ENCODE data around the gene NDUFS3. TPM values are rescaled to one million over a fixed set of nuclear protein-coding genes. Genes with fewer than 3 reads are reported as not detected.

The NDUFS3 gene
- polyA plus RNA-seq, 3 donors = 79.7 to 107 (median 104) TPM

DNA sequence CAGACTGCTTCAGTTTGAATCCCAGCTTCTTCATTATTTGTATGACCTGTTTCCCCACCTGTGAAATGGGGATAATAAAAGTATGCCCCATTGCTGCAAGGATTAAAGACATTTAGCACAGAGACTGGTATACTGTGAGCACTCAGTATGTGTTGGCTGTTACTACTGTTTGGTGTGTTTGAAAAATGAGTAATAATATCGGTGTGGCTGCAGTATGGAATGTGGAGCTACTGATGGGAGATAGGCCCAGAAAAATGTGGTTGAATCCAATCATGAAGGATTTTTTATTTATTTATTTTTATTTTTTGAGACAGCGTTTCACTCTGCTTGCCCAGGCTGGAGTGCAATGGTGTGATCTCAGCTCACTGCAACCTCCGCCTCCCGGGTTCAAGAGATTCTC lies 24.4 kb downstream of the NDUFS3 start:
- Mint-ChIP-seq H3K9me3 (peaks cover 0 to 1% (median 0%) of the 10 kb centered on the region in 7 donors), H3K27ac (no peak overlapping the region), H3K27me3 (ENCODE audit: low read depth in 3 of 3) (peaks cover 0 to 2% (median 0%) of the 10 kb centered on the region in 3 donors), H3K36me3 (peaks cover 0 to 8% of the 10 kb centered on the region in 2 donors), H3K4me1 (no peaks in the 10 kb centered on the region), H3K4me3 (no peak overlapping the region)
- 100% methylated on average over 4 of the region's 4 CpGs for WGBS (ENCODE audit: insufficient coverage)
- intact Hi-C loops (cut with micrococcal nuclease) = no loop called here
- Histone ChIP-seq H4K20me1 (ENCODE audit: insufficient read depth, low read length) (no peaks in the 10 kb centered on the region), H3K27me3 (ENCODE audit: control insufficient read depth in 2 of 2, insufficient read depth in 2 of 2, low read length in 2 of 2) (no peaks in the 10 kb centered on the region), H3K27ac (ENCODE audit: low read depth in 1 of 2, low read length in 2 of 2) (no peak overlapping the region), H2AFZ (ENCODE audit: insufficient read depth, low read depth, low read length, poor library complexity, severe bottlenecking) (no peak overlapping the region), H3K36me3 (replicated peaks in 1 of 2; ENCODE audit: control insufficient read depth in 1 of 2, insufficient read depth in 2 of 2, low read length in 2 of 2) (no peaks in the 10 kb centered on the region), H3K4me2 (replicated peaks; ENCODE audit: extremely low read depth, low read length, poor library complexity, severe bottlenecking) (no peak overlapping the region), H3K4me3 (replicated peaks in 1 of 3; ENCODE audit: low read depth in 2 of 3, low read length in 3 of 3) (no peak overlapping the region), H3K9ac (ENCODE audit: insufficient read depth, low read length, poor library complexity, severe bottlenecking) (no peak overlapping the region), H3K9me3 (replicated peaks in 1 of 2; ENCODE audit: control insufficient read depth in 1 of 2, insufficient read depth in 1 of 2, low read length in 2 of 2) (no peaks in the 10 kb centered on the region), H3K79me2 (ENCODE audit: insufficient read depth, low read length) (no peaks in the 10 kb centered on the region), H3K4me1 (ENCODE audit: control insufficient read depth in 1 of 2, insufficient read depth in 2 of 2, low read length in 2 of 2) (no peaks in the 10 kb centered on the region)
- no peak for DNase-seq
- TF ChIP-seq, protein P1, sequence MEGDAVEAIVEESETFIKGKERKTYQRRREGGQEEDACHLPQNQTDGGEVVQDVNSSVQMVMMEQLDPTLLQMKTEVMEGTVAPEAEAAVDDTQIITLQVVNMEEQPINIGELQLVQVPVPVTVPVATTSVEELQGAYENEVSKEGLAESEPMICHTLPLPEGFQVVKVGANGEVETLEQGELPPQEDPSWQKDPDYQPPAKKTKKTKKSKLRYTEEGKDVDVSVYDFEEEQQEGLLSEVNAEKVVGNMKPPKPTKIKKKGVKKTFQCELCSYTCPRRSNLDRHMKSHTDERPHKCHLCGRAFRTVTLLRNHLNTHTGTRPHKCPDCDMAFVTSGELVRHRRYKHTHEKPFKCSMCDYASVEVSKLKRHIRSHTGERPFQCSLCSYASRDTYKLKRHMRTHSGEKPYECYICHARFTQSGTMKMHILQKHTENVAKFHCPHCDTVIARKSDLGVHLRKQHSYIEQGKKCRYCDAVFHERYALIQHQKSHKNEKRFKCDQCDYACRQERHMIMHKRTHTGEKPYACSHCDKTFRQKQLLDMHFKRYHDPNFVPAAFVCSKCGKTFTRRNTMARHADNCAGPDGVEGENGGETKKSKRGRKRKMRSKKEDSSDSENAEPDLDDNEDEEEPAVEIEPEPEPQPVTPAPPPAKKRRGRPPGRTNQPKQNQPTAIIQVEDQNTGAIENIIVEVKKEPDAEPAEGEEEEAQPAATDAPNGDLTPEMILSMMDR (IDR thresholded peaks at IDR 0.05) = no peak

- intact Hi-C loops (cut with micrococcal nuclease) = no loop called here
- DNase-seq = no peak
- H3K27me3 Mint-ChIP-seq (ENCODE audit: low read depth in 3 of 3) = peaks cover 0 to 4% (median 0%) of the 10 kb centered on the region in 3 donors
These were observed 27.0 kb downstream of the NDUFS3 start for GRCh38 chr11:47605921-47606320.

More at GRCh38 chr11:47605921-47606320, 27.0 kb downstream of the NDUFS3 start:
- no peaks in the 10 kb centered on the region for H3K9me3 ChIP-seq (replicated peaks in 1 of 2; ENCODE audit: control insufficient read depth in 1 of 2, insufficient read depth in 1 of 2, low read length in 2 of 2)
- no peaks in the 10 kb centered on the region for H4K20me1 ChIP-seq (ENCODE audit: insufficient read depth, low read length)
- H2AFZ ChIP-seq (ENCODE audit: insufficient read depth, low read depth, low read length, poor library complexity, severe bottlenecking) = no peak overlapping the region
- Mint-ChIP-seq H3K4me3 (no peak overlapping the region), H3K9me3 (no peaks in the 10 kb centered on the region), H3K27ac (no peak overlapping the region), H3K4me1 (peaks cover 4% of the 10 kb centered on the region), H3K36me3 (peaks cover 6 to 24% of the 10 kb centered on the region in 2 donors)
- no peak overlapping the region for H3K4me3 ChIP-seq (replicated peaks in 1 of 3; ENCODE audit: low read depth in 2 of 3, low read length in 3 of 3)
- H3K79me2 ChIP-seq (ENCODE audit: insufficient read depth, low read length) = no peaks in the 10 kb centered on the region
- H3K27me3 ChIP-seq (ENCODE audit: control insufficient read depth in 2 of 2, insufficient read depth in 2 of 2, low read length in 2 of 2) = no peaks in the 10 kb centered on the region
- H3K27ac ChIP-seq (ENCODE audit: low read depth in 1 of 2, low read length in 2 of 2) = no peak overlapping the region
- peaks cover 0 to under 1% of the 10 kb centered on the region in 2 donors for H3K4me1 ChIP-seq (ENCODE audit: control insufficient read depth in 1 of 2, insufficient read depth in 2 of 2, low read length in 2 of 2)
- H3K4me2 ChIP-seq (replicated peaks; ENCODE audit: extremely low read depth, low read length, poor library complexity, severe bottlenecking) = no peak overlapping the region
- no peak overlapping the region for H3K9ac ChIP-seq (ENCODE audit: insufficient read depth, low read length, poor library complexity, severe bottlenecking)
- 100% methylated on average over 2 of the region's 3 CpGs for WGBS (ENCODE audit: insufficient coverage)
- TF ChIP-seq, protein P1 (IDR thresholded peaks at IDR 0.05) = no peak
- peaks cover 0 to 15% of the 10 kb centered on the region in 2 donors for H3K36me3 ChIP-seq (replicated peaks in 1 of 2; ENCODE audit: control insufficient read depth in 1 of 2, insufficient read depth in 2 of 2, low read length in 2 of 2)

Data from CD14-positive monocyte (primary cell).